KBM-7 (cell line): ENCODE results near the gene USP44.
"Not testable (repeated sequence)": the region's sequence is repeated elsewhere in the genome, so short reads cannot be mapped to it uniquely, and the experiment has no call there.

Experiments used
- DNase-seq: peaks from one replicate; pipeline ENCODE4 v3.0.0-alpha.2; 2015
- in situ Hi-C: fragments of 300-500 bp; cut with MboI; formaldehyde crosslinking; loops from 2 replicates; pipeline ENCODE4 v1.14.3; 2020; ENCODE audit warnings: low sequenced_read_pairs, low pct_unique_long_range_greater_than_20kb, mixed read lengths

The USP44 gene

DNA sequence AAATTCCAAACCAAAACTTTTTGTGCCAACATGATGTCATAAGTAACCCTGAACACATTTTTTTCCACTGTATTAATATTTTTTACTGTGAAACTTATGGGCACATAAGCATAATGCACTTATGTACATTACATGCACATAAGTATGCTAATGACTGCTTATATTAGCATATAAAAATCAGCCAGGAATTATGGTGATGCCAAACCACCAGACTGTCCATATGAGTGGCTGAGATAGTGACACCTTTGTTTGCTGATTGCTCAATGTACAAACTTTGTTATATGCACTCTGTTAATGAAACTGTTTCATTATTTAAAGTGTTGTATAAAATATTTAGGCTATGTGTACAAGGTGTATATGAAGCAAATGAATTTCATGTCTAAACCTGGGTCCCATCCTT lies 32.3 kb downstream of the USP44 start:
- in situ Hi-C loops: no loop called here
- no peak for DNase-seq

GRCh38 chr12:95517246-95517645 lies 34.0 kb downstream of the USP44 start:
- no peak for DNase-seq
- in situ Hi-C loops: no loop called here

DNA sequence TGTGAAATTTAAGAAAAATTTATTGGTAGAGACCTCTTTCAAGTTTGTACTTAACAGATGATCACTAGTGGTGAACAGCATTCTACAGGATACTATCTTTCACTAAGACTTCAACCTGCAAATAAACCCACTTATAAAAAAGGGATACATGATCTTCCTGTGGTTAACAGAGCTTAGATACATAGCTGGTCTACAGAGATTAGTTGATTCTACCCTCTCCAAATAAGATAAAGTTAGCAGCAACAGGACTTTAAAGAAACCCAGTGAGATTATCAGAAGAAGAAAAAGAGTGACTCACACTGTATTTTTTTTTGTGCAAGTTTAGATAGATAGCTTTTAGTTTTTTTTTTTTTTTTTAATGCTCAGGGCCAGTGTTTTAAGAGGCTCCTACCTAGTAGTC lies 34.5 kb downstream of the USP44 start:
- in situ Hi-C loops: no loop called here
- no peak for DNase-seq

DNA sequence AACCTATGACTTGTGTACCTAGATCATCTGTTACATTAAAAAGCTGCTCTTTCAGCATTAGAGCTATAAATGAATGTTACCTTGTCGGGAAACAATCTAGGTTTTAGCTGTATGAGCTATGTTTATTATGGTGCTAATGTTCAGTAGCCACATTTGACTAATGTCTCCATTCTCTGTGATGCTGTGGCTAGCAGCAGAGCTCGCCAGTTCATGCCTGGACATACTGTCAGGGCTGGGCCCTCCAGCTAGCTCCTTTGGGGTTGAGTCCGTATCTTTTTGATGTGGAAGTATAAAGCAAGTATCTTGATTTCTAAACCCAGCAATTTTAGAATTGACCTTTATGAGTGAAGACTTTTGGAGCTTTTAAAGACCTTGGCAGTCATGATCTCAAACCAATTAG lies 36.1 kb downstream of the USP44 start:
- in situ Hi-C loops: no loop called here
- DNase-seq: no peak

- DNase-seq: no peak
- in situ Hi-C loops: no loop called here
Observed at GRCh38 chr12:95513599-95513998, 37.7 kb downstream of the USP44 start.

GRCh38 chr12:95511977-95512376 lies 39.3 kb downstream of the USP44 start:
- in situ Hi-C loops: no loop called here
- no peak for DNase-seq

DNA sequence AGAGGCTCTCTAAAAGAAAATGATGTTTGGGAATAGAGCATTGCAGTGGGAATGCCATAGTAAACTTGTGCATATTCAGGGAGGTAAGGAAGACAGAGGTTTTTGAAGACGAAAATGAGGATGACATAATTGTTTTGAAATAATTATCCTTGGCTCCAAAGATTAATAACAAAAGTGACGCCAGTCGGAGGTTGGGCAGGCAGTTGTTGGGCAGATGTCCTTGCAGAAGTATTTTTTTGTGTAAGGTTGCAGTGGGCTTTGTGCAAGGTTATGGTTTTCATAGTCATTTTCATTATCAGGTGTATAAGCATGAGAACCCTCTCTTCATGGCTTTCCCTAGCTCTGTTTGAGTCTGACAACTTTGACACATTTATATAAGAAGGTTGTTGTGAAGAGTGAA lies 42.0 kb downstream of the USP44 start:
- in situ Hi-C loops: no loop called here
- DNase-seq: no peak

- in situ Hi-C loops: no loop called here
Observed at GRCh38 chr12:95506707-95507523, 44.4 kb downstream of the USP44 start.

DNA sequence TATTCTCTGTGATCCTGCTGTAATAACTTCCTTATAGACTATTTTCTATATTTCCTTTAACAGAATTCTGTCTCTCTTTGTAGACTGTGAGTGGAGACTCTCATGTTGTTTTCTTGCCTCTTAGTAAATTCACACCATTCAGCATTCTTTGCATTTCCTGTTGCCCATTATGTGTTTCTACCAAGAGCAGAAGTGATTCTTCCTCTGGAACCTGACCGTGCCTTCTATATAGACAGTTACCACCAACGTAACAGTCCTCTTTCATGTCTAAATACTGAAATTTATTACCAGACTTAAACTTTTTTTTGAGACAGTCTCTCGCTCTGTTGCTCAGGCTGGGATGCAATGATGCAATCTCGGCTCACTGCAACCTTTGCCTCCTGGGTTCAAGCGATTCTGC lies 46.2 kb downstream of the USP44 start:
- DNase-seq: no peak
- in situ Hi-C loops: no loop called here

More at GRCh38 chr12:95506707-95507523, 44.4 kb downstream of the USP44 start:
- no peak for DNase-seq

GRCh38 chr12:95504140-95504539 lies 47.1 kb downstream of the USP44 start:
- in situ Hi-C loops: no loop called here

DNA sequence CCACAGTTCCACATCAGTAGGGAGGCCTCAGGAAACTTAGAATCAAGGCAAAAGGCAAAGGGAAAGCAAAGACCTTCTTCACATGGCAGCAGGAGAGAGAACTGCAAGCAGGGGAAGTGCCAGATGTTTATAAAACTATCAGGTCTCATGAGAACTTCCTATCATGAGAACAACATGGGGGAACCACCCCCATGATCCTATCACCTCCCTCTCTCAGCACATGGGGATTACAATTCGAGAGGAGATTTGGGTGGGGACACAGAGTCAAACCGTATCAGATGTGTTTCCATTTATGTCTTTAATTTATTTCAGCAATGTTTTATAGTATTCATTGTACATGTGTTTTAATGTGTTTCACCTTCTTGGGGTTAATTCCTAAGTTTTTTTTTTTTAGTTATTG lies 51.5 kb downstream of the USP44 start:
- in situ Hi-C loops: no loop called here
- DNase-seq: no peak

More at GRCh38 chr12:95504140-95504539, 47.1 kb downstream of the USP44 start:
- no peak for DNase-seq

DNA sequence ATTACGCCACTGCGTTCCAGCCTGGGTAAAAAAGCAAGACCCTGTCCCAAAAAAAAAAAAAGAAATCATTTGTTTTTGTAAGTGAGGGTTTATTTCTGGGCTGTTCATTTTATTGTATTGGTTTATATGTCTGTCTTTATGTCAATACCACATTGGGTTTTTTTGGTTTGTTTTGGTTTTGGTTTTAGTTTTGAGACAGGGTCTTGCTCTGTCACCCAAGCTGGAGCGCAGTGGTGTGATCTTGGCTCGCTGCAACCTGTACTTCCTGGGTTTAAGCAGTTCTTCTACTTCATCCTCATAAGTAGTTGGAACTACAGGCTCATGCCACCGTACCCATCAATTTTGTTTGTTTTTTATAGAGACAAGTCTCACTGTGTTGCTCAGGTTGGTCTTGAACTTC lies 52.3 kb downstream of the USP44 start:
- in situ Hi-C loops: no loop called here
- no peak for DNase-seq

DNA sequence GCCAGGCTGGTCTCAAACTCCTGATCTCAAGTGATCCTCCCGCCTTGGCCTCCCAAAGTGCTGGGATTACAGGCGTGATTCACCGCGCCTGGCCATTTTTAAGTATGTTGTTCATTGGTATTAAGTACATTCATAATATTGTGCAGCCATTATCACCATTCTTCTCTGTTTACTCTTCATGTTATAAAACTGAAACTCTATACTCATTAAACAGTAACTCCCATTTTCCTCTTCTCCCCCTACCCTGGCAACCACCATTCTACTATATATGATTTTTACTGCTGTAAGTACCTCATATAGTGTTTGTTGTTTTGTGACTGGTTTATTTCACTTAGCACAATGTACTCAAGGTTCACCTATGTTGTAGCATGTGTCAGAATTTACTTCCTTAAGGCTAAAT lies 54.2 kb downstream of the USP44 start:
- in situ Hi-C loops: no loop called here
- DNase-seq: no peak

DNA sequence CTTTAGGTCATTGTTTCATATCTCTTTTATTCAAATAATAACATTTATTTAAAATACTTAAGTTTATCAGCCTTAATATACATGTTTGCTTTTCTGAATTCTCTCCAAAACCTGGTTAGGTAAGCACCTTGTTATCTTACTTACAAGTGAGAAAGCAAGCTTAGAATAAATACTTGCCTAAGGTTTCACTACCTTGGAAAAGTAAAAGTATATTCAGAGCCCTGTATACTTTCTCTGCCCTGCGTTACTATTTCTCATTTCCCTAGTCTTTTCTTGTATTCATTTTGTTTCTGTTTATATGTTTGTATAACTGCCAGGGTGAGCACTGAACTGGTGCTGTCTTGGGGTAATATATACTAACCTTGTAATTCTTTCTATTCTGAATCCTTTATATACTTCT lies 55.8 kb downstream of the USP44 start:
- DNase-seq: no peak
- in situ Hi-C loops: no loop called here

GRCh38 chr12:95494888-95495287 lies 56.4 kb downstream of the USP44 start:
- in situ Hi-C loops: no loop called here
- no peak for DNase-seq

DNA sequence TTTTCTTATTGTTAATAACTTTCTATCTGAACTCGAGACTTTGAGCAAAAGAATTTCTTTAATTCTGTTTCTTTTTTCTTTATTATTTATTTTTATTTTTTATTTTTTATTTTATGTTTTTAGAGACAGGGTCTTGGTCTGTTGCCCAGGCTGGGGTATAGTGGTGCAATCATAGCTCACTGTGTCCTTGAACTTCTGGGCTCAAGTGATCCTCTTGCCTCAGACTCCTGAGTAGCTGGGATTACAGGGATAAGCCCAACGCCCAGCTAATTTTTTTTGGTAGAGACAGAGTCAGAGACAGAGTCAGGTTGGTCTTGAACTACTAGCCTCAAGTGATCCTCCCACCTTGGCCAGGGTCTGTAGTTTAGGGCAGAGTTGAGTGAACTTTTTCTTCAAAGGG lies 58.8 kb downstream of the USP44 start:
- no peak for DNase-seq
- in situ Hi-C loops: no loop called here

DNA sequence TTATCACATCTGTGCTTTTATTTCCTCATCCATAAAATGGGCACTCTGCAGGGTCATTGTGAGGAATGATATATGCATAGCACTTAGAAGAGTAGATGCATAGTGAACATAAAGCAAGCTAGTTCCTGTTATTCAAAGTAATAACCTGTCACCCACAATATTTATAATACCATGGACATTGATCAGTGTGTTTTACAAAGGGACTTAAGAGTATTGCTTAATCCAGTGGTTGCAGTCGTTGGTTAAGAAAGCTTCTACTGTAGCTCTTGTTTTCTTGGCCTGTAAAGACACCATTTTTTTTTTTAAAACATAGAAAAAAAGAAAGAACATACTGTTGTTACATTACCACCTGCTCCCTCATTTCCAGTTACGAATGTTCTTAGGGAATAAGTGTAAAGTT lies 64.3 kb downstream of the USP44 start:
- DNase-seq: no peak
- in situ Hi-C loops: no loop called here

DNA sequence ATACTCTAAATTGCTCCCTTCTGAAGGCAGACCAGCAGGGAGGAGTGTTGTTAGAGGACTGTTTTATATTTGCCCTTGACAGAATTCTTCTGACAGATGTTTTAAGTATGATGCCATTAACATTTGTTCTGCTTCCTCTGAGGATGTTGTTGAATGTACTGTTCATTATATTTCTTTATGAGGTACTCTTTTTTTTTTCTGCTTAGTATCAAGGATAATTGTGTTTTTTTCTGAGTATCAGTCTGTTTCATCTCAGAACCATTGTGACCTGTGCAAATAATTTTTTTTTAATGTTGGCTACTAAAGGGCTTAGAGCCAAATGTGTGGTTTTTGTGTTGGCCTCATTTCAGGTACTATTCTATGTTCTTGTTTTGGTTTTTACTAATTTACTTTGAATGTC lies 66.8 kb downstream of the USP44 start:
- in situ Hi-C loops: no loop called here
- no peak for DNase-seq

DNA sequence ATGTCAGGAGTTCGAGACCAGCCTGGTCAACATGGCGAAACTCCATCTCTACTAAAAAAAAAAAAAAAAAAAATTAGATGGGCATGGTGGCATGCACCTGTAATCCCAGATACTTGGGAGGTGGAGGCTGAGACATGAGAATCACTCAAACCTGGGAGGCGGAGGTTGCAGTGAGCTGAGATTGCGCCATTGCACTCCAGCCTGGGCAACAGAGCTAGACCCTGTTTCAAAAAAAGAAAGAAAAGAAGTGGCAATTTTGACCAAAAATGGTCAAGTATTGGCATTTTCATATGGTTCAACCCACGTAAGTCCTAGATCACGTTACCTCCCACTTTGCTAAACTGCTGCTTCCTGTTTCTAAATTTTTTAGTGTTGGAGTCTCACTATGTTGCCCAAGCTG lies 68.7 kb downstream of the USP44 start:
- in situ Hi-C loops, DNase-seq: not testable (repeated sequence)

- no peak for DNase-seq
- in situ Hi-C loops: no loop called here
Observed at GRCh38 chr12:95481888-95482287, 69.4 kb downstream of the USP44 start.

DNA sequence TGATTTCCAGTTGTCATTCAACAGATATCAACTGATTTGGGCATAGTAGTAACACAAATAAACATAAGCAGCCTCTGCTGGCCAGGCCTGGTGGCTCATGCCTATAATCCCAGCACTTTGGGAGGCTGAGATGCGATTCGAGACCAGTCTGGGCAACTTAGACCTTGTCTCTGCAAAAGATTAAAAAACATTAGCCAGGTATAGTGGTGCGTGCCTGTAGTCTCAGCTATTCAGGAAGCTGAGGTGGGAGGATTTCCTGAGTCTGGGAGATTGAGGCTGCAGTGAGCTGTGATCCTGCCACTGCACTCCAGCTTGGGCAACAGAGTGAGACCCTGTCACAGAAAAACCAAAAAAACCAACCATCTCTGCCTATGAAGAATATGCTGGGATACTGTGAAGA lies 70.2 kb downstream of the USP44 start:
- in situ Hi-C loops: no loop called here
- peak; percentile 41 for DNase-seq
